WERI-Rb-1 (cell line): ENCODE data around the gene GFY.

Experiments
- DNase-seq: peaks from one replicate; pipeline ENCODE4 v3.0.0-alpha.2; 2020
- H3K27ac ChIP-seq: fragments of 250-450 bp; sonication (Bioruptor Pico); 2 replicates; pipeline ENCODE4 v1.5.1; 2020; ENCODE audit warnings: mild to moderate bottlenecking, moderate library complexity
- H3K27me3 ChIP-seq: fragments of 250-450 bp; sonication (Bioruptor Pico); 2 replicates; pipeline ENCODE4 v1.5.1; 2021; ENCODE audit warnings: mild to moderate bottlenecking, low read depth, moderate library complexity; ENCODE audit not compliant: insufficient read depth, severe bottlenecking
- H3K36me3 ChIP-seq: fragments of 250-450 bp; sonication (Bioruptor Pico); 2 replicates; pipeline ENCODE4 v1.5.1; 2020; ENCODE audit warnings: mild to moderate bottlenecking, moderate library complexity
- H3K4me3 ChIP-seq: 2 replicates; pipeline ENCODE4 v1.5.1; 2011; ENCODE audit warnings: low read depth, mild to moderate bottlenecking, control low read depth, low read length
- H3K9me3 ChIP-seq: fragments of 250-450 bp; sonication (Bioruptor Pico); 2 replicates; pipeline ENCODE4 v1.5.1; 2021; ENCODE audit warnings: mild to moderate bottlenecking, moderate library complexity; ENCODE audit not compliant: severe bottlenecking
- TF ChIP-seq, protein P1 (sequence below): IDR thresholded peaks from 2 replicates; pipeline ENCODE4 v1.5.1; 2011; ENCODE audit warnings: low read depth, mild to moderate bottlenecking, control low read depth, inconsistent platforms, low read length

The GFY gene

DNA sequence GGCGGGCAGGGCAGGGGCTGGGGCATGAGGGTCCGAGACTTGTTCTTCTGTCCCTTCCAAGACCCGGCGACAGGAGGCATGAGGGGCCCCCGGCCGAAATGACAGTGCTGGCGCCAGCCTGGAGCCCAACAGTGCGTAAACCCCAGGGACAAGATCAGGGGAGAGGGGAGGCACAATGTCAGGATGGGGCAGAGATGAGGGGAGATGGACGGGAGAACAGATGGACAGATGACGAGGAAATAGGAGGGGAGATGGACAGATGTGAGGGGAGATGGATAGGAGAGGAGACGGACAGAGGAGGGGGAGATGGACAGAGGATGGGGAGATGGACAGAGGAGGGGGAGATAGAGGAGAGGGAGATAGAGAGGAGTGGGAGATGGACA is 49.3 kb downstream of the GFY start:
- Histone ChIP-seq H3K27ac (no peak overlapping the region), H3K4me3 (peak overlapping the region; percentile 49), H3K27me3 (no peaks in the 10 kb centered on the region), H3K9me3 (no peaks in the 10 kb centered on the region), H3K36me3 (peaks cover 3% of the 10 kb centered on the region)
- DNase-seq = no peak
- TF ChIP-seq, protein P1, sequence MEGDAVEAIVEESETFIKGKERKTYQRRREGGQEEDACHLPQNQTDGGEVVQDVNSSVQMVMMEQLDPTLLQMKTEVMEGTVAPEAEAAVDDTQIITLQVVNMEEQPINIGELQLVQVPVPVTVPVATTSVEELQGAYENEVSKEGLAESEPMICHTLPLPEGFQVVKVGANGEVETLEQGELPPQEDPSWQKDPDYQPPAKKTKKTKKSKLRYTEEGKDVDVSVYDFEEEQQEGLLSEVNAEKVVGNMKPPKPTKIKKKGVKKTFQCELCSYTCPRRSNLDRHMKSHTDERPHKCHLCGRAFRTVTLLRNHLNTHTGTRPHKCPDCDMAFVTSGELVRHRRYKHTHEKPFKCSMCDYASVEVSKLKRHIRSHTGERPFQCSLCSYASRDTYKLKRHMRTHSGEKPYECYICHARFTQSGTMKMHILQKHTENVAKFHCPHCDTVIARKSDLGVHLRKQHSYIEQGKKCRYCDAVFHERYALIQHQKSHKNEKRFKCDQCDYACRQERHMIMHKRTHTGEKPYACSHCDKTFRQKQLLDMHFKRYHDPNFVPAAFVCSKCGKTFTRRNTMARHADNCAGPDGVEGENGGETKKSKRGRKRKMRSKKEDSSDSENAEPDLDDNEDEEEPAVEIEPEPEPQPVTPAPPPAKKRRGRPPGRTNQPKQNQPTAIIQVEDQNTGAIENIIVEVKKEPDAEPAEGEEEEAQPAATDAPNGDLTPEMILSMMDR = no peak

DNA sequence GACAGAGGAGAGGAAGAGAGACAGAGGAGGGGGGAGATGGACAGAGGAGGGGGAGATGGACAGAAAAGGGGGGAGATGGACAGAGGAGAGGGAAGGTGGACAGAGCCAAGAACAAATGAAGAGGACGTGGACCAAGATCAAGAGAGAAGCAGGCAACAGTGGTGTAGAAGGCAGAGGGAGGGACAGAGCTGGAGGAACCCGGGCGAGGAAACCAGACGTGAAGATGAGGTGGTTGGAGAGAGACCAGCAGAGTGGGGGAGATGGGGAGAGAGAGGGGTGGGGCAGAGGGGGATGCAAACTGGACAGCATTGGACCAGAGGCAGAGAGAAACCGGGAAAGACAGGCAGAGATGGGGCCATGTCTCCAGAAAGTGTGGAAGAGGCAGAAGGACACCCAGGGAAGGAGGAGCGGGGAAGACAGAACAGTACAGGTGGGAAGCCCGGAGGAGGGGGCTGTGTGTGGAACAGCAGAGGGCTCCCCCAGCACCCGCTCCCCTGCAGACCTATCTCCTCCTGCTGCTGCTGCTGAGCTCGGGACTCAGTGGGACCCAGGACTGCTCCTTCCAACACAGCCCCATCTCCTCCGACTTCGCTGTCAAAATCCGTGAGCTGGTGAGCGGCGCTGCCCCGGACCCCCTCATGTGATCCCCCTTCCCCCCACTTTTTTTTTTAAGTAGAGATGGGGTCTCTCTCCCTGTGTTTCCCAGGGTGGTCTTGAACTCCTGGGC is 50.2 kb downstream of the GFY start:
- H3K36me3 ChIP-seq = no peaks in the 10 kb centered on the region
- H3K9me3 ChIP-seq = no peaks in the 10 kb centered on the region
- H3K4me3 ChIP-seq = no peak overlapping the region
- no peaks in the 10 kb centered on the region for H3K27me3 ChIP-seq
- TF ChIP-seq, protein P1 = no peak
- no peak overlapping the region for H3K27ac ChIP-seq
- DNase-seq = no peak

DNA sequence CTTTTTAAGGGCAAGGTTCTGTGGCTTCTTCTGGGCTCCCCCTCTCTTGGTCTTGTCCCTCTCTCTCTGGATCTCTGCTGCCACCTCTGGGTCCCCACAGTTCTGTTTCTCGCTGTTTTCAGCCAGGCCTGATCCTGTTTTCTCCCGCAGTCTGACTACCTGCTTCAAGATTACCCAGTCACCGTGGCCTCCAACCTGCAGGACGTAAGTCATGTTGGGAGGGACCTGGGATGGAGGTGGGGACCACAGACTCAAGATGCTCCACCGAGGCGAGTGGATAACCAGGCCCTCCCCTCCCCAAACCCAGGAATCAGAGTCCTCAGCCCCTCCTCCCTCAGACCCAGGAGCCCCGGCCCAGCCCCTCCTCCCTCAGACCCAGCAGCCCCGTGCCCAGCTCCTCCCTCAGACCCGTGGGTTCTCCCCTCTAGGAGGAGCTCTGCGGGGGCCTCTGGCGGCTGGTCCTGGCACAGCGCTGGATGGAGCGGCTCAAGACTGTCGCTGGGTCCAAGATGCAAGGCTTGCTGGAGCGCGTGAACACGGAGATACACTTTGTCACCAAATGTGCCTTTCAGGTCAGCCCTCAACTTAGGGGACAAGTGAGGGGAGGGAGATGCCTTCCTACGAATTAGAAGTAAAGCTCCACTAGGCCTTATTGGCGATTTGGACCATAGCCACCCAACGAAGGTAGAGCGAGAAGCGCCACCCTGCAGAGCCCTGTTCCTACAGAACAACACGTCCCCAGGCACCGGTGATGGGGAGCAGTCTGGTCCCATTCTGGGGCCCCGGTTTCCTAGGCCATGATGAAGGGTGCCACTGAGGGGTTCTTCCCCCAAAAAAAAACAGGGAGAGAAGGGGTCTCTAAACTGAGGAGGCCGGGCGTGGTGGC is 51.0 kb downstream of the GFY start:
- Histone ChIP-seq H3K9me3 (no peaks in the 10 kb centered on the region), H3K36me3 (no peaks in the 10 kb centered on the region), H3K4me3 (peak overlapping the region; percentile 14; the same call in 1 of the 2 replicates), H3K27me3 (no peaks in the 10 kb centered on the region), H3K27ac (no peak overlapping the region)
- DNase-seq = peak; percentile 91
- TF ChIP-seq, protein P1 = peak; percentile 78
